Activated CD4-positive, alpha-beta T cell treated with anti-CD3 and anti-CD28 coated beads for 1 hour (primary cell): ENCODE data around the gene MT1E.
"Not testable (repeated sequence)": the region's sequence is repeated elsewhere in the genome, so short reads cannot be mapped to it uniquely, and the experiment has no call there.

ENCODE experiments used
- DNase-seq: peaks from one replicate; pipeline ENCODE4 v3.0.0-alpha.2; 2020

Gene MT1E

DNA sequence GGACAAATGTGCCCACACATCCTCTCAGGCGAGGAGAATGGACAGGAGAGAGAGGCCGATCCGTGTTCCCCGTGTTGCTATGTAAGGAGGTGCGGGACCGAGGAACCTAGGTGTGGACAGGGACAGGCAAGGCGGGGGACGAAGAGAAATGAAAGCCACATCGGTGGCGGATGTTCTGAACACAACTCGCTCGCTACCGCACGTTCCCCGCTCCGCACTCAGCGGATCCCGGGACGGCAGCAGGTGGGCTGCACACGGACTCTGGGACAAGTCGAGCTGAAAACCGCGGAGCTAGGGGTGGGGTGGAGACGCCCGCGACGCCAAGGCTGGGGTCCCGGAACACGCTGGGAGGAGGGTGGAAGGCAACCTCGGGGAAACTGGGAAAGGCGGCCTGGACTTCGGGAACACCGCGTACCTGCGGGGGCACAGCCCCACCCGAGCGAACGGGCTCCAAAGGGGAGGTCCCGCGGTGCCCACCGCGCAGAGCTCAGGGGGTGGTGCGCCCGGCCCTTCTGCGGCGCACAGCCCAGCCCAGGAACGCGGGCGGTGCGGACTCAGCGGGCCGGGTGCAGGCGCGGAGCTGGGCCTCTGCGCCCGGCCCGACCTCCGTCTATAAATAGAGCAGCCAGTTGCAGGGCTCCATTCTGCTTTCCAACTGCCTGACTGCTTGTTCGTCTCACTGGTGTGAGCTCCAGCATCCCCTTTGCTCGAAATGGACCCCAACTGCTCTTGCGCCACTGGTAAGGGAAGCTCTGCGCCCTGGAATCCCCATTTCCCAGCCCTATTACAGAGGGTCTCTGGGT is at the start of gene MT1E:
TSS of gene MT1E (plus strand) at position 642 of the 803 bp plus-strand sequence. CDS start at position 713, 71 bp downstream.
- peak; percentile 40 for DNase-seq

DNA sequence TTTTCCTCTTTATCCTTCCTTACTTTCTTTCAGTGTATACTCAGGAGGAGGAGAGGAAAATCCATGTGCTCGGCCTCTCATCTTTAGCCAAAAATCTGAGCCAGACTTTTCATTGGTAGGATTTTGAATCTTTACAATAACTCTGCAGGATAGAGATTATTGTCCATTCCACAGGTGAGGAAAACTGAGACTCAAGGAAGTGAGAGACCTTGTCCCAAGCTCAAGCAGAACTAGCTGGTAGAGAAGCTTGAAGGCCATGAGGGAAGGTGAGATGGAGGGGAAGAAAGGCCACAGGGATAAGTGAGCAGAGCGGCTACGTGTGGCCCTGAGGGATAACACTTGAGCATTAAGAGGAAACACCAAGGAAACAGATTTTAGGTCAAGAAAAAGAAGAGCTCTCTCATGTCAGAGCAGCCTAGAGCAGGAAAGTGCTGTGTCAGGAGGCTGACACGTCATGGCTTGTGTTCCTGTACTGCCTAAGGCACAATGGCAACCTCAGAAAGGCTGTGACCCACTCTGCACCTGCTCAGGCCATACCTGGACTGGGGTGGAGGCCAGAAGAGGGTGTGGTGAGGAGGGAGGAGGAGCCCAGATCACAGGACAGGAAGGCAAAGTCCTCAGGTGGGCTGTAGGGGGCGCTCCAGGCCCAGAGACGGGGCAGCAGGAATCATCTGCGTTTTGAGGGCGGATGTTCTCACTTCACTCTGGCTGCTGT is 48.8 kb upstream of the MT1E start:
- DNase-seq, result peak; percentile 79

DNA sequence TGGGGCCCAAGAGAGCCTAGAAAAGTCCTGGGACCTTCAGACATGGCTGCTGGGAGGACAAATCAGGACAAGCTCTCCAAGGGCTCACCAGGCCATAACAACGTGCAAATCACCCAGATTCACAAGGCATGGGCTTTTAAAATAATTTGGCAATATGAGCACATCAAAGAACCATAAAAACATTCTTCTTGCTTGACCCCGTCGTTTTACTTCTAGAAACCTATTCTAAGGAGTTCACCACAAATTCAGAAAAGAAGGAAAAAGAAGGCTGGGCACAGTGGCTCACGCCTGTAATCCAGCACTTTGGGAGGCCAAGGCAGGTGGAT is 48.3 kb upstream of the MT1E start:
- DNase-seq, result no peak

DNA sequence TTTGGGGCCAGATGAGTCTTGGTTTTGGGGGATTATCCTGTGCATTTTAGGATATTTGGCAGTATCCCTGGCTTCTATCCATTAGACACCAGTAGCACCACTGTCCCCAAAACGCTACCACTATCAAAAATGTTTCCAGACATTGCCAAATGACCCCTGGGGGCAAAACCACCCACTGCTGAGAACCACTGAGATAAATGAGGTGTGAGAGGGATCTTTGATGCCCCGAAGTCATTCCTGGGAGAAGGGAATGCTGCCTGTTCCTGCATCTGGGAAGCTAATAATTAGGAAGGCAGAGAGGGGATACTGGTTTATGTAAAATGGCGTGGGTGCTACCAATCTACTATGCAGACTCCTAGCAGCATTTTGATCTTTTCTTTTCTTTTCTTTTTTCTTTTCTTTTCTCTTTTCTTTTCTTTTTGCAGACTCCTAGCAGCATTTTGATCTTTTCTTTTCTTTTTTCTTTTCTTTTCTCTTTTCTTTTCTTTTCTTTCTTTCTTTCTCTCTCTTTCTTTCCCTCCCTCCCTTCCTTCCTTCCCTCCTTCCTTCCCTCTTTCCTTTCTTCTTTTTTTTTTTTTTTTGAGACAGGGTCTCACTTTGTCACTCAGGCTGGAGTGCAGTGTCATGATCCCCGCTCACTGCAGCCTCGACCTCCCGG is 45.1 kb upstream of the MT1E start:
- DNase-seq, result no peak

DNA sequence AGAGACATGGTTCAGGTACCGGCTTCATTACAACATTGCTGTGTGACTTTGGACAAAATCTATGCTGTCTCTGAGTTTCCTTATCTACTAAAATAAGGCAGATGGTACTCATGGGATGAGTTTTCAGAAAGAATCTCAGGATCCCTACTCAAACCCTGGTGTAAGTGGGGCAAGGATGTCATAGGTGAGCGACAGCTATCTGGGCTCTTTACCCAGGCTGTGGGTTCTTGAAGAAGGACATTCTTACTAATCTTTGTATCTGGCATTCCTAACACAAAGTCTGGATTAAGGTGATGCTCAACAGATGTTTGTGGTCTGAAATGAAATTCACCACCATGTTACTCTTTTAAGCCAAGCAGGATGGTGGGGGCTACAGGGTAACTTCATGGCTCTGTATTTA is 42.7 kb upstream of the MT1E start:
- DNase-seq, result not testable (repeated sequence)

DNA sequence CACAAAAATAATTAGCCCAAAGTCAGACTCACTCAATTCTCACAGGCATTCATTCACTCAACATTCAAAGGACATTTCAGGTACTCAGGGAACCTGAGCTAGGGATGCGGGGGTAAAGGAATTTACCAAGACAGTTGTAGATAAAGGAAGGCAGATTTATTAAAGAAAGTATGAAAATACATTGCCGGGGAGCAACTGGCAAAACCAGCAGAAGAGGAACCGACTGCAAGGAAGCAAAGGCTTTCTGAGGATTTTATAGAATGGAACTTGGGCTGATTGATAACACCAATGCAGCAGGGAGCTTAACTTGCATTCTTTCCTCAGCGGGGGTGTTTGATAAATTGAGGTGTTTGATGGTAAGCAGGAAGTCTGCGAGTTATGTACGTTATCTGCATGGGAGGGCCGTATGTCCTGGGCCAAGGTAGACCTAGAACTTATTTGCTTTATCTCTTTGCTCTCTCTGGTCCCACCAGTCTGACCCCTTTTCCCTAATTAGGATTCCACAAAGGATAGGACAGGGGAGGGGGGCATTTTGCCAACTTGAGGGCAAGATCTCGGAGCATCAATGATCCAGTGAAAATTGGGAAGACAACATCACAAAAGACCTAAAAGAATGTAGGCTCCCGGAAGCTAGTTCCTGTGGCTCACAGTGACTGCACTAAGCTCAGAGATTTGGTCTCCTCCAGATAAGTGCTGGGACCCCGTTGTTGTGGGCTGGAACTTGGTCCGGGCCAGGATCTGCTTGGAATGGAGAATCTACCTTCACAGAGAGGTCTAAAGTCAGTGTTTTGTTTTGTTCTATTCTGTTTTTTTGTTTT is 42.0 kb upstream of the MT1E start:
- no peak for DNase-seq

DNA sequence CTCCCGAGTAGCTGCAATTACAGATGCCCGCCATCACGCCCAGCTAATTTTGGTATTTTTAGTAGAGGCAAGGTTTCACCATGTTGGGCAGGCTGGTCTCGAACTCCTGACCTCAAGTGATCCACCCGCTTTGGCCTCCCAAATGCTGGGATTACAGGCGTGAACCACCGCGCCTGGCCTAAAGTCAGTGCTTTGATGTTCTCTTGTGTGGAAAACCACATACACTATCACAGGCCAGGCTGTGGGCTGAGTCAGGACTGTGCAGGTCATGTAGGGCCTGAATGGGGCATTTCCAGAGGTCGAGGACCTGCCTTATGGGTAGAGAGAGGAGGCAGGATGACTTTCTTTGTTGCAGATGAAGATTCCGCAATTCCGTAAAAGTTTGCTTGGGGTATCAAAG is 41.3 kb upstream of the MT1E start:
- DNase-seq, result no peak

DNA sequence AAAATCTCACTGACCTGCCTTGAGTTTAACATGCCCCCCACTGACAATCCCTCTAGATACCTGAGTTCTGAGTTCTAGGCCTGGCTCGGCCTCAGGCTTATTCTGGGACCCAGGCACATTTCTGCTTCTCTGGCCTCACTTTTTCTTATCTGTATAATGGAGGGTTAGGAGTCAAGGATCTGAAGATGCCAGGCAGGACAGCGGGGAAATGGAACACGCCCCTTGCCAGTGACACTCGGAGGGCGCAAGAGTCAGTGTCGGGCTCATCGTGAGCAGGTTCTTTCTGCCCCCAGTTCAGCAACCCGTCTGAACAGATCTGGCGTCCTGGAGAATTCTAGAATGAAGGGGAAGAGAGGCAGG is 36.8 kb upstream of the MT1E start:
- no peak for DNase-seq

DNA sequence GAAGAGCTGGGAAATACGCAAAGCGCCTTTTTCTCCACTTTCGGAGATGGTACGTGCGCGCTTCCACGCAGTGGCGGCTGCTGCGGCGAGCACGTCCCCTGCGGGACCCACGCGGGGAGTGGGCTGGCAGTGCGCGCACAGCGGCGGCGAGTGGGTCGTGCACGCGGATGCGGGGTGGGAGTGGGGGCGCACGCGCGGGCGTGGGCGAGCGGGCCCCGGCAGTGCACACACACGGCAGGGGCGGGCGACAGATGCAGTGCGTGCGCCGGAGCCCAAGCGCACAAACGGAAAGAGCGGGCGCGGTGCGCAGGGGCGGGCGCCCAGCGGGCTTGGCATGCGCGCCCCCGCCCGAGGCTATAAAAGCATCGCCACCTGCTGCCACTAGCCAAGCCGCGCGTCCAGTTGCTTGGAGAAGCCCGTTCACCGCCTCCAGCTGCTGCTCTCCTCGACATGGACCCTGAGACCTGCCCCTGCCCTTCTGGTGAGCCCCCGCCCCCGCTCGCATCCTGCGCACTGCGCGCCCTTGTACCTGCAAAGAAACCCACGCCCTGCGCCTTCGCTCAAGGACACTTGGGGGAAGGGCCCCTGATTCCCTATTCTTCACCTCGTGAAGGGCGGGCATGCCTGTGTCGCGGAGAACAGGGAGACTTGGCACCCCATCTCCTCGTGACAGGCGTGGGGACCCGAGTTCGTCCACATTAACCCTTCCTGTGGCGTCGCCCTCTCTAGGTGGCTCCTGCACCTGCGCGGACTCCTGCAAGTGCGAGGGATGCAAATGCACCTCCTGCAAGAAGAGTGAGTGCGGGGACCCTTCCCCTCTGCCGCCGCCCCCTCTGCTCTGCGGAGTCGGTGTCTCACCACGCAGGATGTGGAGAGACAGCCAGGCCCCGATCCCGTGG is 36.2 kb upstream of the MT1E start, which contains the start of gene MT3:
TSS of gene MT3 (plus strand) at position 388 of the 899 bp plus-strand sequence. CDS start at position 451, 63 bp downstream.
- DNase-seq, result no peak

DNA sequence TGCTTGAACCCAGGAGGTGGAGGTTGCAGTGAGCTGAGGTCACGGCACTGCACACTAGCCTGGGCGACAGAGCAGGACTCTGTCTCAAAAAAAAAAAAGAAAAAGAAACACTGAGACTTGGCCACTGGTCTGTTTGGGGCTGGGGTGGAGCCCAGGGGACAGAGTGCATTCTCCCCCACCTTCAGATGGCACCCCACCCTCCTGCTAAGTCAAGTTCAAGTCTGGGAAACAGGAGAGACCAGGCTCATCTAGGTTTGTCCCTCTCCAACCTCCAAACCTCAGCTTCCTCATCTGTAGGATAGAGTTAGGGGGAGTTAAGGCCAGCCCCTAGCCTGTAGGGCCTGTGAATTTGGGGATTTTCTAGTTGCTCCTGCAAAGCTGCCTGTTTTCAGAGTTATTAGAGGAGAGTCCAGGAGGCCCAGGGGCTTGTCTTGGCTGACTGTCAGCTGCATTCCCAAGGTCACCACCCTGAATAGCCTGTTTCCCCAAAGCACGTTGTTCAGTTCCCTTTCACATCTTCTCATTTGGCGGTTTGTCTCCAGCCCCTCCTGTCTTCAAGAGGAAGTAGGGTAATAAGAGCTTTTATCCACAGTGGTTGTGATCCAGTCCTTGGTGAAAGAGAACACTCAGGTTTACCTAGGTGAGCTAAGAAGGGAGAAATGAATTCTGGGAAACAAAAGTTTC is 34.1 kb upstream of the MT1E start:
- DNase-seq, result no peak

DNA sequence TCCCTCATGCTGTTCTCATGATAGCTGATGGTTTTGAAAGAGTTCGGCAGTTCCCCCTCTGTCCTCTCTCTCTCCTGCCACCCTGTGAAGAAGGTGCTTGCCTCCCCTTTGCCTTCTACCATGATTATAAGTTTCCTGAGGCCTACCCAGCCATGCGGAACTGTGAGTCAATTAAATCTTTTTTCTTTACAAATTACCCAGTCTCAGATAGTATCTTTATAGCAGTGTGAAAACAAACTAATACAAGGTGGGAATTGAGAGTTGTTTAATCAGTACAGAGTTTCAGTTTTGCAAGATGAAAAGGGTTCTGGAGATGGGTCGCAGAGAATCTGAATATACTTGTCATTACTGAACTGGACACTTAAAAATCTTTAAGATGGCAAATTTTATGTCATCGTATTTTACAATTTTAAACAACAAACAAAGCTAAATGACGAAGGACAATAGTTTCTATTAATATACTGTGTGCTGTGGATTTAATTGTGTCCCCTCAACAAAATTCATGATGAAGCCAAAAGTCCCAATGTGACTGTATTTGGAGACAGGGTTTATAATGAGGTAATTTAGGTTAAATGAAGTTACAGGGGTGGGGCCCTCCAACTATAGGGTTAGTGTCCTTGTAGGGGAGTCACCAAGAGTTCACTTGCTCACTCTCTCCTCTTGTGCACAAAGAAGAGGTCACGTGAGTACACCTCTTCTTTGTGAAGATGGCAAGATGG is 31.8 kb upstream of the MT1E start:
- DNase-seq, result no peak

DNA sequence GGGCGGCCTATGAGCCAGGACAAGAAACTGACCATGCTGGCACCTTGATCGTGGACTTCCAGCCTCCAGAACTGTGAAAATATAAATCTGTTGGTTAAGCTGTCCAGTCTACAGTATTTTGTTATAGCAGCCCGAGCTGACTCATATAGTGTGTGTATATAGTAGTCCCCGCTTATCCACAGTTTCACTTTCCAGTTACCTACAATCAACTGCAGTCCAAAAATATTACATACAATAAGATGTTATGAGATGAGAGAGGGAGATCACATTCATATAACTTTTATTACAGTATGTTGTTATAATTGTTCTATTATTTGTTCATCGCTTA is 31.3 kb upstream of the MT1E start:
- DNase-seq, result no peak

DNA sequence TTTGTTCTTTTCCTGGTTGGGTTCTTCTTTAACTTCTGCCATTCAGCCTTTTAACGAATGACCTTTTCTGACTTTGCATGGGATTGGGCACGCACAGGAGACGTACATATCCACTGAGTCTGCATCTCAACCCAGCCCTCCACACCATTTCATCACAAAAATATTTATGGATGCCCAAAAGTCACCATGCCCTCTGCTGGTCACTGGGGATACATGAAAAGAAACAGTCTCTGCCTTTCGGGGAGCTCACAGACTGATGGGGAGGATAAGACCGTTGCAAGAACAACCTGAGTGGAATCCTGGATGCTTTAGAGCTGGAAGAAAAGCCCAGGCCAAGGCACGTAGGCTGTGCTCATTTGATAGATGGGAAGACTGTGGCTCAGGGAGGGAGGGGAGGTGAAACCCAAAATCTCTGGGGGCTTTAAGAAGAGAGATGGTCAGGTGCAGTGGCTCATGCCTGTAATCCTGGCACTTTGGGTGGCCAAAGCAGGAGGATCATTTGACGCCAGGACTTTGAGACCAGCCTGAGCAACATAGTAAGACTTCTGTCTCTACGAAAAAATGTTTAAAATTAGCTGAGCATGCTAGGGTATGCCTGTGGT is 25.1 kb upstream of the MT1E start:
- no peak for DNase-seq

DNA sequence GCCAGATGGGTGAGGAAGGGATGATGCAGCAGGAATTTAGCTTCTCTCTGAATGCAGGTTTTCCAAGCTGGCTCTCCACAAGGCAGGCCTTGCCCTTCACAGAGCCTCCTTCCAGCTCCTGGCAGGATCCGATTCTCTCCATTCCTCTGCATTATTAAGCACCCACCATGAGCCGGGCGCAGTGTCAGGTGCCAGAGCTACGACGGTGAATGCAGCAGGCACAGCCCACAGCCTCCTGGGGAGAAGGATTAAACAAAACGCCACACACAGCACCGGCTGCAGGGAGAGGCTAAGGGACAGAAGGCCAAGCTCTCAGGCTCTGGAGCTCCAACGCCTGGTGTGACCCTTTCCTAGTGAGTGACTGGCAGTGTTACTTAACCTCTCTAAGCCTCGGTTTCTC is 24.3 kb upstream of the MT1E start:
- no peak for DNase-seq

DNA sequence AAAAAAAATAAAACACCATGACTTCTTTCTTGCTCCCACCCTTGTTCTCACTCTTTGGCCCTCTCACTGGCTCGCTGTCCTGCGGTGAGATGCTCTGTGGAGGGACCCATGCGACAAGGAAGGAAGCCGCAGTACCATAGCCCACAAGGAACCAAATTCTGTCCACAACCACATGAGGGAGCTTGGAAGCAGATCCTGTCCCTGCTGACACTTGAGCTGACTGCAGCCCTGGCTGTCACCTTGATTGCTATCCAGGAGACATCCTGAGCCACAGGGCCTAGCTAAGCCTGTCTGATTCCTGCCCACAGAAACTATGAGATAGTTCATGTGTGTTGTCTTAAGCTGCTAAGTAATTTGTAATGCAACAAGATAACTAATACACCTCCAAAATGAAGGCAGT is 22.0 kb upstream of the MT1E start:
- DNase-seq, result no peak

DNA sequence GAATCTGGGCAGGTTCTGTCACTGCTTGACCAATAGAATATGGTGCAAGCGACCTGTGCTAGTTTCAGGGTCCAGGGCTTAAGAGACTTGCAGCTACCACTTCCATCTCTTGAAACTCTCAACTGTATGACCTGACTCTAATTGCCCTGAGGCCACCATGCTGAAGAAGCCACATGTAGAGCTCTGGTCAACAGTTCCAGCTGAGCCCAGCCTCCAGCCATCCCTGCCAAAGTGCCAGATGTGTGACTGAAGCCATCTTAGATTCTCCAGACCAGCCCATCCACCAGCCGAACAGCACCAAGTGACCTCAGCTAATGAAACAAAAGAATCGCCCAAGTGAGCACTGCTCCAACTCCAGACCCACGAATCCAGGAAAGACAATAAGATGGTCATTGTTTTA is 20.6 kb upstream of the MT1E start:
- no peak for DNase-seq

DNA sequence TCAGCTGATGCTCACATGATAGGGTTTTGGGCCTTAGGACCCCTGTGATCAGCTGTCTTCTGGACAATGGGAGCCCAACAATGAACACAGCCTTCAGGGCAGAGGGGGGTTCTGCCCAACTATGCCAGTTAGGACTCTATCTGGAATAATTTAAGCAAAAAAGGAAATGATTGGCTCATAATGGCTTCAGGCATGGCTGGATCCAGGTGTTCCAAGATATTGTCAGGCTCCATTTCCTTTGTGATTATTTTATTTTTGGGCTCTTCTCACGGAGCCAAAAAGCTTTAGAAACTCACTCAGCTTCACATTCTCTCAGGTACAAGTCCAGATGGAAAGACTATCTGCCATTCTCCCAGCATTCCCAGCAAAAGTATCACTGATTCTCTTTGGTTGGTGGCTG is 20.1 kb upstream of the MT1E start:
- no peak for DNase-seq

DNA sequence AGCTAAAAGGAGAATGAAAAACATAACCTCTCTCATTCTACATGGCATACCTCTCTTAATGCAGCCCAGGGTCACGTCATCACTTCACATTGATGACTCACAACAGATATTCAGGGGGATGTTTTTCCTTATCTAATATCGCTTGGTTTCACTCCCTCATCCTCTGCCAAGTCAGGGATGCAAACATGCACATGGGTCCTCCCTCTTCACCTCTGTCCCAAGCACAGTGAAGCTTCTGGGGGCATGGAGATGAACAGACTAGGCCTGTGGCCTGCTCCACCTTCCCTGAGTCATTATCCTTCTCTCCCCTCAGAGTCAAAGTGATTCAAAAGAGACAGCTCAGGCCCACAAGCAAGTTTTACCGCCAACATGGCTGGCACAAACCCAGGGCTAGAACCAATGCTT is 19.5 kb upstream of the MT1E start:
- no peak for DNase-seq

DNA sequence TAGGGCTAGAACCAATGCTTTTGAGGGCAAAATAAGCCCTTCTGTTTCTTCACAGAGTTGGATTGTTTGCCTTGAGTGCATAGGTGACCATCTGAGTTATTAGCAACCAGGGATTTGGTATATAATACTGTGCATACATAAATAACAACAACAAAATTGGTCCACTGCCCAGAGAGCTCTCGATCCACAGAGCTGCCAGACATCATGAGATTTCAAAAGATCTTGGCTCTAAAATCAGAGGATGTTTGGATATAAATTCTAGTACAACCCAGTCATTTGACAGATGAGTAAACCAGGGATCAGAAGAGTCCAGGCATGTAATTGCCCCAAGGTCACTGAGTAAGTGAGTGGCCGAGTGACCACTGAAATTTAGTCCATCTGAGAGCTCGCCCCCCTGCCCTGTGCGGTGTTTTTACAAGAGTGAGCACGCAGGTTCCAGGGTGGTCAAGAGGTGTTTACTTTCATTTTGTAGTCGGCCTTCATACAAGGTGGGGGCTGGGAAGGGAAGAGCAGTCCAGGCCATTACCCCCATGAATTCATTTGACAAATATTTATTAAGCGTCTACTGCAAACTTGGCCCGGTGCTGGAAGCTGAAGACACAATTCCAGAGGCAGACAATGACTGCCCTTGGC is 19.0 kb upstream of the MT1E start:
- DNase-seq, result no peak

DNA sequence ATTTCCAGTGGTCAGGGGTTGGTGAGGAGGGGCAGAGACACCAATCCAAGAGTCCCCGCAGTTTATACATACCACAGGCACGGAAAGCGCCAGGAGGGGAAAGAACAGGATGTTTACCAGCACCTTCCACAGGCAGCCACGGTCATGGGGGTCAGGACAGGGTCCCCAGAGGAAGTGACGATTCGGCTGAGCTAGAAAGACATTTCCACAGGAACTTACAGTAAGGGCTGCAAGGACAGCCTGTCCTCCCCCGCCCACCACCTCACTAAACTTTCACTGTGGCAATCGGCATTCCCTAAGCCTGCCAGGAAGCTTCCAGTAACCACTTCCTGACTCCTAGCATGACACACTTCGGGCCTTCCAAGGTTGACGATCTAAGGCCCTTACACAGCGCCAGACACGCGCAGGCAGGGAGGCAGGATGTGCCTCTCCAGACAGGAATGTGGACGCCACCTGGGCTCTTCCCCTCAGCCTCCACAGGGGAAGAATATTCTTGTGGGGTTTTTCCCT is 18.4 kb upstream of the MT1E start:
- DNase-seq, result no peak
